Glutamatergic neuron (in vitro differentiated cells): ENCODE results near the gene POU3F1. TPM values are rescaled to one million over a fixed set of nuclear protein-coding genes. Genes with fewer than 3 reads are reported as not detected.

Experiments
- DNase-seq: peaks from one replicate; pipeline ENCODE4 v3.0.0; 2022
- H3K27ac Mint-ChIP-seq: one replicate; pipeline ENCODE4 v1.8.0; 2020; ENCODE audit warnings: mild to moderate bottlenecking, mixed read lengths, inconsistent platforms; ENCODE audit not compliant: unreplicated experiment
- H3K27me3 Mint-ChIP-seq: one replicate; pipeline ENCODE4 v1.8.0; 2020; ENCODE audit warnings: mild to moderate bottlenecking, moderate library complexity, mixed read lengths, inconsistent platforms; ENCODE audit not compliant: unreplicated experiment
- H3K36me3 Mint-ChIP-seq: one replicate; pipeline ENCODE4 v1.8.0; 2020; ENCODE audit warnings: mild to moderate bottlenecking, mixed read lengths, inconsistent platforms; ENCODE audit not compliant: unreplicated experiment
- H3K4me1 Mint-ChIP-seq: one replicate; pipeline ENCODE4 v1.8.0; 2020; ENCODE audit warnings: mild to moderate bottlenecking, low read depth, mixed read lengths, inconsistent platforms; ENCODE audit not compliant: unreplicated experiment
- H3K4me3 Mint-ChIP-seq: one replicate; pipeline ENCODE4 v1.8.0; 2020; ENCODE audit warnings: mild to moderate bottlenecking, mixed read lengths, inconsistent platforms; ENCODE audit not compliant: unreplicated experiment
- H3K9me3 Mint-ChIP-seq: one replicate; pipeline ENCODE4 v1.8.0; 2020; ENCODE audit warnings: mild to moderate bottlenecking, moderate library complexity, mixed read lengths, inconsistent platforms; ENCODE audit not compliant: unreplicated experiment
- total RNA-seq: library from RNA; stranded (reverse); fragmentation: NEBNext Ultra II Directional; extraction: Animal tissue kit (Norgen Biotek cat#: 25700); gene quantifications from one replicate; pipeline ENCODE4 v1.2.1, GENCODE V29; 2021; ENCODE audit not compliant: unreplicated experiment
- TF ChIP-seq, protein P1 (sequence below): fragments of 200-600 bp; sonication (generic); IDR thresholded peaks from one replicate; pipeline ENCODE4 v1.5.0; 2021; ENCODE audit not compliant: partially characterized antibody, unreplicated experiment

The POU3F1 gene
- total RNA-seq, 1 donor from 2014 or later, result 9.3 TPM

DNA sequence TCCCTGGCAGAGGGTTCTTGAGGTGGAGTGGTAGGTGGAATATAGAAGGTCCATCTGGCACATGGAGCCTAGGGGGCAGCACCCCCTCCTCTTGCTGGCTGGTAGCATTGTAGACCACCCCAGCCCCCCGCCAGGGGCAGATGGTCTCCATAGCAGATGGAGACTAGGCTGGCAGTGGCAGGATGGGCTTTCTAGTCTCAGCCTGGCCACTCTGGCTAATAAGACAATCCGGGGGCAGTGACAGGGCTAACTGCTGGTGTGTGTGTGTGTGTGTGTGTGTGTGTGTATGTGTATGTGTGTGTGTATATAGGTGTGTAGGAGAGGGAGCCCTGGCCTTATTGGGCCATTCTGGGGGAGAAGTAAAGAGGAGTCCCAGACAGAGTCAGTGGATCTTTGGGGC is 17.9 kb downstream of the POU3F1 start:
- Mint-ChIP-seq H3K4me1 (peaks cover 22% of the 10 kb centered on the region), H3K27me3 (peaks cover 10% of the 10 kb centered on the region), H3K27ac (peak overlapping the region; percentile 56), H3K9me3 (peaks cover 4% of the 10 kb centered on the region), H3K4me3 (peak overlapping the region; percentile 72), H3K36me3 (no peaks in the 10 kb centered on the region)
- TF ChIP-seq, protein P1, sequence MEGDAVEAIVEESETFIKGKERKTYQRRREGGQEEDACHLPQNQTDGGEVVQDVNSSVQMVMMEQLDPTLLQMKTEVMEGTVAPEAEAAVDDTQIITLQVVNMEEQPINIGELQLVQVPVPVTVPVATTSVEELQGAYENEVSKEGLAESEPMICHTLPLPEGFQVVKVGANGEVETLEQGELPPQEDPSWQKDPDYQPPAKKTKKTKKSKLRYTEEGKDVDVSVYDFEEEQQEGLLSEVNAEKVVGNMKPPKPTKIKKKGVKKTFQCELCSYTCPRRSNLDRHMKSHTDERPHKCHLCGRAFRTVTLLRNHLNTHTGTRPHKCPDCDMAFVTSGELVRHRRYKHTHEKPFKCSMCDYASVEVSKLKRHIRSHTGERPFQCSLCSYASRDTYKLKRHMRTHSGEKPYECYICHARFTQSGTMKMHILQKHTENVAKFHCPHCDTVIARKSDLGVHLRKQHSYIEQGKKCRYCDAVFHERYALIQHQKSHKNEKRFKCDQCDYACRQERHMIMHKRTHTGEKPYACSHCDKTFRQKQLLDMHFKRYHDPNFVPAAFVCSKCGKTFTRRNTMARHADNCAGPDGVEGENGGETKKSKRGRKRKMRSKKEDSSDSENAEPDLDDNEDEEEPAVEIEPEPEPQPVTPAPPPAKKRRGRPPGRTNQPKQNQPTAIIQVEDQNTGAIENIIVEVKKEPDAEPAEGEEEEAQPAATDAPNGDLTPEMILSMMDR, result no peak
- peak; percentile 47 for DNase-seq

DNA sequence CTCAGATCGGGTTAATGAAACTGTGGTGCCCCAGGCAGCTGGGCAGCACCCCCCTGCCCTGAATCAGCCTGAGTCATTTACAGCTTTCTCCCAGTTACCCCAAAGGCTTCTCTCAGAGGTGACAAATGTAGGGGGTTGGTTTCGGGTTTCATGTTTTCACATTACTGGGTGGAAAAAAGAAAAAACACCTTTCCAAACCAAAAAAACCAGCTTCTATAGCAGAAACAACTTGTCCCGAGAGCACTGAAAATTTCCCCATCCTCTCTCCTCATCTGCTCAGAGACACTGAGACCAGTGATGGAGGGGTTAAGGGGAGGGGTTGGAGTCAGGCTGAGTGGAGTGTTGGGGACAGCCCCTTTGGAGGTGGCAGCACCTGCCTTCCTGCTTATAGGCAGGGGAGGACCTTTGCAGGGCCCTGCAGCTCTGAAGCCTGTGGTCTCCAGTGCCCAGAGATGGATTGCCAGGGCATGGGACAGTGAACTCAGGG is 18.4 kb downstream of the POU3F1 start:
- Mint-ChIP-seq H3K27ac (peak overlapping the region; percentile 11), H3K36me3 (no peaks in the 10 kb centered on the region), H3K4me3 (no peak overlapping the region), H3K4me1 (peaks cover 22% of the 10 kb centered on the region), H3K27me3 (peaks cover 10% of the 10 kb centered on the region), H3K9me3 (peaks cover 4% of the 10 kb centered on the region)
- DNase-seq, result no peak
- TF ChIP-seq, protein P1, result no peak

DNA sequence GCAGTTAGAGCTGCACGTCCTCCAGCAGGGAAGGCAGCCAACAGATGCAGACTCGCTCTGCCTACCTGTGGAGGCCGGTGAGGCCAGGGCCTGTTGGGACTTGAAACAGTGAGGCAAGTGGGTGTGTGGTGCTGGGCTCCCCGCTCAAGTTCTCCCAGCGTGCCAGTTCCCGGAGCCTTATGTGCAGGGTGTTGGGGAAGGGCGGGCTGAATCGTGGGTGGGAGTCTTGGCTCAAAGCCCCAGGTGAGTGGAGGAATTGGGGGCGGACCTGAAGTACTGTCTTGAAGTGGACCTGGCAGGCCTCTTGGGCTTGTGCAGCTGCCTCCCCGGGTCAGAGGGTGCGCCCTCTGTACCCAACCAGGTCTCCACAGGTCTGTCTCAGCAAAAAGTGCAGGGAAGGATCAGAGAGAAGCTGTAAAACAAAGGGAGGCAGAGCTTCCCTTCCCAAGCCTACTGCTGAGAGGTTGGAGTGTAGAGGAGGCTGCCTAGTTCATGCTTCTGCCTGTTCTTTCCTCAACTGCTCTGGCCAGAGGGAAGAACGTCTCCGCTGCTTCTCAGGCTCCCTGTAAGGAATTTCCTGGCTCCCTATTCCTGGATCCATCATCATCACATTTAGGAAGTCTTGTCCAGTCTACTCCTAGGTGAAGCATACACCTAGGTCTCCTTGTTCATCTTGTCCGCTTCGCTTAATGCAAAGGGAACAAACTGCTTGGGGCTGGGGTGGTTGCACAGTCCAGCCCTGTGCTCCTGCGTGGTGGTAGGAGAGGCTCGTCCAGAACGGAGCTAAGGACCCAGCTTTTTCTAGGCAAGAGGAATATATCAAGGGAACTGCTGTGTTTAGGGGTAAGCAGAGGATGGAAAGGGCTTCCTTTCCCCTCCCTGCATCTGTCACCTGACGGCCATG is 19.1 kb downstream of the POU3F1 start:
- TF ChIP-seq, protein P1, result no peak
- DNase-seq, result no peak
- Mint-ChIP-seq H3K9me3 (peaks cover 4% of the 10 kb centered on the region), H3K36me3 (no peaks in the 10 kb centered on the region), H3K27ac (peak overlapping the region; percentile 11), H3K4me3 (peak overlapping the region; percentile 42), H3K27me3 (peaks cover 10% of the 10 kb centered on the region), H3K4me1 (peaks cover 22% of the 10 kb centered on the region)

DNA sequence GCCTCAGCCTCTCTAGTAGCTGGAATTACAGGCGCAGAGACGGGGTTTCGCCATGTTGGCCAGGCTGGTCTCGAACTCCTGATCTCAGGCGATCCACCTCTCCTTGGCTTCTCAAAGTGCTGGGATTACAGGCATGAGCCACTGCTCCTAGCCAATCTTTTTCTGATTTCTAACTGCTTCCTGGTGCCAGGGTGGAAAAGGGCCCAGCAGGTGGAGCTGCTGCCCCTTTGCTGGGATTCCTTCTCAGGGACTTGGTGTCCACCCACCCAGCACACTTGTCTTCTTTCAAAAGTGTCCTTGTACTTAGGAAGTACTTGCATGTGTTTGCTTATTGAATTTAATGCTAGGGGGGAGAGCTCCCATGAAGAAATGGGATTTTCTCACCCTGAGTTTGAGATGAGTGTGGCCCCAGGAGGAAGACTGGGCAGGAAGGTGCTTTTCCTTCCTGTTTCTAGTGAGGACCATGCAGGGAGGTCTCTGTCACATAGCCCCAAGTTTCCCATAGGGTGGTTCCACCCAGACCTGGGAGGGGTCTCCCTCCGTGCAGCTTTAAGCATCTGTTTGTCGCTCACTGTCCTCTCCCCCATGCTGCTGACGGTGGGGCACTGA is 19.9 kb downstream of the POU3F1 start:
- Mint-ChIP-seq H3K4me1 (peaks cover 22% of the 10 kb centered on the region), H3K27ac (no peak overlapping the region), H3K36me3 (no peaks in the 10 kb centered on the region), H3K9me3 (peaks cover 4% of the 10 kb centered on the region), H3K27me3 (peaks cover 10% of the 10 kb centered on the region), H3K4me3 (no peak overlapping the region)
- DNase-seq, result peak; percentile 83
- TF ChIP-seq, protein P1, result peak; percentile 72
